Mucosa of rectum (tissue), 2 donors: ENCODE results near the gene C1QTNF2.
A peak's percentile ranks its signal among the peaks of the same experiment; 100 is the strongest.

Experiments
- H3K27ac ChIP-seq, 2 donors: one replicate each; pipeline ENCODE4 v1.7.0; 2013; ENCODE audit warnings: inconsistent platforms in 2 of 2, low read depth in 2 of 2, low read length in 2 of 2
- H3K27me3 ChIP-seq, 2 donors: one replicate each; pipeline ENCODE4 v1.7.0; 2013; ENCODE audit warnings: low read length in 2 of 2; ENCODE audit not compliant: control insufficient read depth in 2 of 2, insufficient read depth in 2 of 2
- H3K36me3 ChIP-seq, 2 donors: one replicate each; pipeline ENCODE4 v1.7.0; 2013; ENCODE audit warnings: low read length in 2 of 2; ENCODE audit not compliant: control insufficient read depth in 2 of 2, insufficient read depth in 2 of 2
- H3K4me1 ChIP-seq, 2 donors: one replicate each; pipeline ENCODE4 v1.7.0; 2013; ENCODE audit warnings: low read length in 2 of 2, mild to moderate bottlenecking in 1 of 2; ENCODE audit not compliant: control insufficient read depth in 2 of 2, insufficient read depth in 2 of 2
- H3K4me3 ChIP-seq, 2 donors: one replicate each; pipeline ENCODE4 v1.7.0; 2013; ENCODE audit warnings: low read length in 2 of 2
- H3K9ac ChIP-seq, 2 donors: one replicate each; pipeline ENCODE4 v1.7.0; 2013; ENCODE audit warnings: low read length in 2 of 2, low read depth in 1 of 2, mild to moderate bottlenecking in 1 of 2
- H3K9me3 ChIP-seq, 2 donors: one replicate each; pipeline ENCODE4 v1.7.0; 2013; ENCODE audit warnings: low read length in 2 of 2; ENCODE audit not compliant: control insufficient read depth in 2 of 2
- donor health status: healthy.
- donor health status: Normal muscosa, but diverticular disease.

The C1QTNF2 gene

DNA sequence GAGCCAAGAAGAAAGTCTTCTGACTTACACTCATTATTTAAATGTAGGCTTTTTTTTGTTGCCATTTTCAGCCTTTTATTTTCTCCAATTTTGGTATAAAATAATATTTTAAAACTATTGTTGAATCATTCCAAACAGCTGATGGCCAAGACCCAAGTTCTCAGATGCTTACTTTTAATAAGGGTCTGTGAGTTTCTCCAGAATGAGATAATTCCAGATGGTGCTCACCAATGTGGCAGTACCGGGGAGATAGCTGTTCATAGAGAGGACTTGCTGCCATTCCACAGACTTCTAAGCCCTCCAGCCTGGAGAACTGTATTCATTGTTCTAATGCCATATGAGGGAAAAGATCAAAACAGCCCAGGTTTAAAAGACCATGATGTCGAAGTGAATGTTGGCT is 5.3 kb upstream of the C1QTNF2 start:
- H3K4me1 ChIP-seq: no peaks in the 10 kb centered on the region
- H3K36me3 ChIP-seq: no peaks in the 10 kb centered on the region
- H3K27me3 ChIP-seq: no peaks in the 10 kb centered on the region
- H3K27ac ChIP-seq: no peak overlapping the region
- no peak overlapping the region for H3K9ac ChIP-seq
- H3K9me3 ChIP-seq: no peaks in the 10 kb centered on the region
- H3K4me3 ChIP-seq: no peak overlapping the region

DNA sequence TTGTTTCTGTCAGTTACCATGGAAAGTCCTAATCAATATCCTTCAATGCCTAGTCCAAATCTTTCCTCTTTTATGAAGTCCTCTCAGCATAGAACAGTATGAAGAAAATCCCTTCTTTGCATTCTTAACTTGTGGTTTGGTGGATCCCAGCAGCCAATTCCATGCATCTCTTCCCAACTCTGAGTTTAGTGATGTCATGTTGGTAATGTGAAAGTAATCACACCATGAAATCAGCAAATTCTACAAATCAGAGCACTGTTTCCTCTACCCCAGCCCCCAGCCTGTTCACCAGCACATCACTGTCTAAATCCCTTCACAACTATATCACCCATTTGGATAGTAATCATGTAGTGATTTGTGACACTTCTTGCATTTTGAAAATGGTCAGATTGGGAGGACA is 4.7 kb upstream of the C1QTNF2 start:
- Histone ChIP-seq H3K9me3 (no peaks in the 10 kb centered on the region), H3K9ac (no peak overlapping the region), H3K36me3 (no peaks in the 10 kb centered on the region), H3K27me3 (no peaks in the 10 kb centered on the region), H3K4me3 (no peak overlapping the region), H3K4me1 (peaks cover 0 to under 1% of the 10 kb centered on the region in 2 donors), H3K27ac (no peak overlapping the region)

DNA sequence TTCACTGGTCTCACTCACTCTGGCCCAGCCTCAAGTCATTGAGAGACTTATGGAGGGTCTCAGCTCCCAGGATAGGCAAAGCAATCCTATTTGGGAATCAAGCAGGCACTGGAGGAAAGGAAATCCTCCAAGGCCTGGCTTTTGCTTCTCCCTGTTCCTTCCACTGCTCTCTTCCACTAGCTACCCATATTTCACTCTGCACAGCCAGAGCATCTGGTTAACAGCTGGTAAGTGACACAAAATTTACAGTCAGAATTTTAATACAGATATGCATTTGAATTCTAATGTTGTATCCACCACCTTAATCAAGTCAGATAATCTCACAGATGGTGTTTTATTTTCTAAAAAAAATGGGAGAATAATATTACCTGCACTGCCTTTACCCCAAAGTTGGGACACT is 868 bp upstream of the C1QTNF2 start:
- H3K9me3 ChIP-seq: no peaks in the 10 kb centered on the region
- H3K27me3 ChIP-seq: no peaks in the 10 kb centered on the region
- H3K4me1 ChIP-seq: peaks cover 0 to 3% of the 10 kb centered on the region in 2 donors
- no peak overlapping the region for H3K27ac ChIP-seq
- H3K4me3 ChIP-seq: no peak overlapping the region
- H3K36me3 ChIP-seq: no peaks in the 10 kb centered on the region
- no peak overlapping the region for H3K9ac ChIP-seq

DNA sequence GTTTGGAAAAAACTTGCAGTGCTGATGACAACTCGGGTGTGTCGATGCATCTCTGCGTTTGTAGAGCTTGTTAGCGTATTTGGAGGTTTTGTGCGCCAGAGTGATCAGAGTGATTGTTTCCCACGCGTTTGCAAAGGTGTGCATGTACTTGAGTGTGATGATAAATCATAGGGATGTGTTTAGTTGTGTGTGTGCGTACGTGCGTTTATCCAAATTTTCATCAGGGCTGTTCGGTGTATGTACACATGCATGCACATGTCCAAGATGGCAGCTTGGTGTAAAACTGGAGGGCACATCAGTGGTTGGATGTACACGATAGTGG is 248 bp upstream of the C1QTNF2 start:
- H3K27ac ChIP-seq: no peak overlapping the region
- peak overlapping the region; percentile 61 to 75 for H3K4me3 ChIP-seq
- peaks cover 0 to 3% of the 10 kb centered on the region in 2 donors for H3K4me1 ChIP-seq
- no peaks in the 10 kb centered on the region for H3K27me3 ChIP-seq
- H3K9me3 ChIP-seq: no peaks in the 10 kb centered on the region
- no peak overlapping the region for H3K9ac ChIP-seq
- no peaks in the 10 kb centered on the region for H3K36me3 ChIP-seq

DNA sequence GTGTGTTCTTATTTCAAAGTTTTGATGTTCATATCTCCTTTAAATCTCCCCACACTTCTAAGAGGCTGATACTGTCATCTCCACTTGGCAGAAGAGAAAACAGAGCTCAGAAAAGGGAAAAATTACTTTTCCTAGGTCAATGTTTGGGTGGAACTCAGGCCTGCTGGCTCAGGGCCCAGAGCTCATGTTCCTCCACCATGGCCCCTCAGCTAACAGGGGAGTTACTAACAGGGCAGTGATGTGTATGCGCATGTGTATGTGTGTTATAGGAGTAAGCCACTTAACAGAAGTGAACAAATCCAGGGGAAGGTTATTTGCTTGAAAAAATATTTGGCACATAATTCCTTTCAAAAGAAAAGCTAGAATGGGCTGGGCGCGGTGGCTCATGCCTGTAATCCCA is 2.5 kb downstream of the C1QTNF2 start:
- Histone ChIP-seq H3K9ac (no peak overlapping the region), H3K9me3 (no peaks in the 10 kb centered on the region), H3K36me3 (no peaks in the 10 kb centered on the region), H3K4me1 (peaks cover 4 to 6% of the 10 kb centered on the region in 2 donors), H3K4me3 (no peak overlapping the region), H3K27me3 (no peaks in the 10 kb centered on the region), H3K27ac (no peak overlapping the region)

DNA sequence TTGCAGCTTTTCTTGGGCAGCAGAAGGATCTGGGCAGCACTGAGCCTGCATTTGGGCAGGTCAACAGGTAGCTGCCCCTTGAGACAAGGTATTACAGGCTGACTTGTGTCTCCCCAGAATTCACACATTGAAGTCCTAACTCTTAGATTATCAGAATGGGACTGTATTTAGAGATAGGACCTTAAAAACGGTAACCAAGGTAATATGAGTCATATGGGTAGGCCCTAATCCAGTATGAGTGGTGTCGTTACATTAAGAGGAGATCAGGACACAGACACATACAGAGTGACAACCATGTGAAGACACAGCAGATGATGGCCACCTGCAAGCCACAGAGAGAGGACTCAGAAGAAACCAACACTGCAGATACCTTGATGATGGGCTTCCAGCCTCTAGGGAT is 3.2 kb downstream of the C1QTNF2 start:
- Histone ChIP-seq H3K9ac (no peak overlapping the region), H3K36me3 (no peaks in the 10 kb centered on the region), H3K4me3 (no peak overlapping the region), H3K9me3 (no peaks in the 10 kb centered on the region), H3K27me3 (no peaks in the 10 kb centered on the region), H3K4me1 (peaks cover 6 to 7% of the 10 kb centered on the region in 2 donors), H3K27ac (no peak overlapping the region)

DNA sequence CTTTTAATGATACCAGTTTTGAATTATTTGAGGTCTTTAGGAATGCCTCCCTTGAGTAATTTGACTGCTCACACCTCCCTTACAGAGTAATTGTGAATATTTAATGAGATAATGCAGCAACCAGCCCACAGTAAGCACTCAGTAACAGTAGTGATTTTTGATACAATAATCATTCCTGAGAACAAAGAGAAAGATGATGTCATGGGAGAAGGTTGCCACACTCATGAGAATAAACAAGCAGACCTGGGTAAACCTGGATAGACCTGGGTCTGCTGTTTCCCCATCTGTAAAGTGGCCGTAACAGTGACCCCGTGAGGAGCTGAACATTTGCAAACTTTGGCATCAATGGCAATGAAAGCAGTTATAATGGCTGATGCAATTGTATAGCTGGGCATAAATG is 4.2 kb downstream of the C1QTNF2 start:
- Histone ChIP-seq H3K27me3 (no peaks in the 10 kb centered on the region), H3K9ac (no peak overlapping the region), H3K9me3 (no peaks in the 10 kb centered on the region), H3K4me3 (no peak overlapping the region), H3K36me3 (no peaks in the 10 kb centered on the region), H3K27ac (no peak overlapping the region), H3K4me1 (peaks cover 6 to 7% of the 10 kb centered on the region in 2 donors)

DNA sequence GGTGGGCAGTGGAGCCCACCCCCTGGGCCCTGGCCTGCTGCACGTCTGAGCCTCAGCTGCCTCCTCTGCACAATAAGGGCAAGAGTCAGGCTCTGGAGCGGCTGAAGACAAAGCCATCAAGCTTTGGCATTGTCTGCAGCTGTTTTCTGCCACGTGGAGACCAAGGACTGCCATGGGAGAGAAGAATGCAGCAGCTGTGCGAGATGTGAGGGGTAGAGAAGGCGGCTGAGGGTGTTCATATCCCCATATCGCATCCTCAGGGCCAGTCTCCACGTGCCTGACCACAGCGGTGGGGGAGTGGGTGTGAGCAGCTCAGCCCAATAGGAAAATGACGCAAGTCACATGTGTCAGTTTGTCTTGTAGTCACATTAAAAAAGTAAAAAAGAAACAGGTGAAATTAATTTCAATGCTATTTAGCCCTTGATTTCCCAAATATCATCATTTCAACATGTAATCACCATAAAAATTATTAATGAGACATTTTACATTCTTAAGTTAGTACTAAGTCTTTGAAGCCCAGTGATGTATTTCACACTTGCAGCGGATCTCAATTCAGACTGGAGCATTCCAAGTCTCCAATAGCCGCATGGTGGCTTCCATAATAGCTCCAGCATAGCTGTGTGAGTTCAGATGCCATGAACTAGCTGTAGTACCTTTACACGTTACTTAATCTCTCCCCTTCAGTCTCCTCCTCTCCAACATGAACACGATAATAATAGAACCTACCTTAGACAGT is 6.6 kb downstream of the C1QTNF2 start:
- Histone ChIP-seq H3K4me3 (no peak overlapping the region), H3K9me3 (no peaks in the 10 kb centered on the region), H3K27me3 (no peaks in the 10 kb centered on the region), H3K9ac (peak overlapping the region in 1 of 2 donors; percentile 18), H3K27ac (peak overlapping the region; percentile 7 to 31), H3K36me3 (no peaks in the 10 kb centered on the region), H3K4me1 (peaks cover 9 to 10% of the 10 kb centered on the region in 2 donors)

DNA sequence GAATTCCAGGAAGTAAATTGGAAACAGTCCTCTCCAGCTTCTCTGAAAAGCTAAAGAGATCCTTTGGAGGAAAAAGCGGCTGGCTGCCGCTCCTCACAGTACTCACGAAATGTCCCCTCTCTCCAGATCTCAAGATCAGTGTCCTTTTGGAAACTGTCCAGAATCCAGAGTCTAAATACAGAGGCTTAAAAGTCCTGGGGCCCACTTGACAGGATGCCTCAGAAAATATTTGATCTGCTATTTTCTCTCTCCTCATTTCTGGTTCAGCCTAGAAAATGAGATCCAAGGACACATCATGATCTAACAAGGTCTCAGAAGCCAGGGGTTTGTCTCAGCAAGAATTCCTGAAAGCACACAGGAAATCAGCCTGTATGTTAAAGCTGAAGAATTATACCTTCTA is 7.2 kb downstream of the C1QTNF2 start:
- Histone ChIP-seq H3K36me3 (no peaks in the 10 kb centered on the region), H3K27me3 (no peaks in the 10 kb centered on the region), H3K4me1 (peaks cover 9 to 10% of the 10 kb centered on the region in 2 donors), H3K9me3 (no peaks in the 10 kb centered on the region), H3K9ac (peak overlapping the region in 1 of 2 donors; percentile 18), H3K27ac (peak overlapping the region; percentile 16 to 31), H3K4me3 (no peak overlapping the region)

DNA sequence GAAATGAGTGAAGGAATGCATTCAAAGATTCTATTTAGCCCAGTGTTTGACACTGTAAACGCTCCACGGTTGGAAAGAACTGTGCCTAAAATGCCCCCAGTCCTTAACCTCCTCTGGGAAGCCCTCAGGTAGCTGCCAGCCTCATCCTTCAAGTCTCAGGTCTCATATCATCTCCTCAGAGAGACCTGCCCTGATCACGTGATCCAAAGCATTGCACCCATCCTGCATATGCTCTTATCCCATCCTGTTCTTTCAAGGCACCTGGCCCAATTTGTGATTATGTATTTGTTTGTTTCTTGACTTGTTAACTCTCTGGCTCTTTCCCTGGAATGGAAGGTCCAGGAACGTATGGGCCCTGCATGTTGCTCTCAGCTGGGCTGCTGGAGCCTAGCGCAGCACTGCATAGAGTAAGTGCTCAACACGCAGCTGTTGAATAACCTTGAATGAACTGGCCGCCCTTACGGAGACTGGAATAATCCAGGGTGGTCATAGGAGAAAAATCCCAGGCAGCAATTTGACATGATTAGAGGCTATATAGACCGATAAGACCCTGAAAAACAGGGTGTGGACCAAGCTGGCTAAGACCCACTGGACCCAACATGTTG is 8.7 kb downstream of the C1QTNF2 start:
- Histone ChIP-seq H3K36me3 (no peaks in the 10 kb centered on the region), H3K9ac (no peak overlapping the region), H3K4me1 (peaks cover 9 to 10% of the 10 kb centered on the region in 2 donors), H3K9me3 (no peaks in the 10 kb centered on the region), H3K4me3 (no peak overlapping the region), H3K27ac (no peak overlapping the region), H3K27me3 (no peaks in the 10 kb centered on the region)
